ENCODE data around the gene VPS26C. TPM values are rescaled to one million over a fixed set of nuclear protein-coding genes. Genes with fewer than 3 reads are reported as not detected.
"Not testable (repeated sequence)": the region's sequence is repeated elsewhere in the genome, so short reads cannot be mapped to it uniquely, and the experiment has no call there.

VPS26C gene
- total RNA-seq, 1 experiment from 2014 or later, result 58.0 TPM

DNA sequence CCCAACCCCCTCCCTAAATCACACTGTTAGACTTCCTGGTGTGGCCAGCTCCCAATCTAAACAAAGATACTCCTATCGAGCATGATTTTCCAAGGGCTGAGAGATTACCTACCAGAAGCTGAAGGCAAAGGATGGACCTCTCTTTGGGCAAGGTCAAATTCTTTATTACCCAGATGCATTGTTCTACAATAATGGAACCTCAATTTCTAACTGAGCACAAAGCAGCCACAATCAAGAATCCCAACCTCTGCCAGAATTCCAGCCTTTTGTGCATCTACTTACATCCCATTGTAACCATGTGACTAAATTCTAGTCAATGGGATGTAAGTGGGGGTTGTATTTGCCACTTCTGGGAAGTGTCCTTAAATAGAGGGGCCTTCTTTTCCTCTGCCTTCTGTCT, 24.9 kb upstream of the VPS26C start:
- Histone ChIP-seq H3T11ph (ENCODE audit: low read length) (no peak overlapping the region), H4K8ac (replicated peaks; ENCODE audit: insufficient read length, low read depth, low read length) (no peak overlapping the region), H3K27ac (ENCODE audit: insufficient read length, low read depth, low read length) (no peak overlapping the region), H3K23me2 (ENCODE audit: insufficient read length, low read depth, low read length, poor library complexity, severe bottlenecking) (no peaks in the 10 kb centered on the region), H2BK5ac (ENCODE audit: insufficient read length, low read length) (no peak overlapping the region), H3K27me3 (ENCODE audit: insufficient read depth, low read length) (no peaks in the 10 kb centered on the region), H3K9ac (ENCODE audit: extremely low read depth, insufficient read length, low read length) (no peak overlapping the region), H2BK15ac (ENCODE audit: low read depth, low read length) (no peak overlapping the region), H2AFZ (ENCODE audit: low read length) (no peak overlapping the region), H2BK20ac (ENCODE audit: low read depth, low read length, poor library complexity, severe bottlenecking) (no peak overlapping the region), H2BK120ac (ENCODE audit: low read depth, low read length, poor library complexity, severe bottlenecking) (no peak overlapping the region), H3K56ac (ENCODE audit: insufficient read length, low read depth, low read length) (no peak overlapping the region), H3K4me1 (ENCODE audit: insufficient read depth, low read length) (no peaks in the 10 kb centered on the region; the same call in 1 of the 2 replicates), H3K9me3 (ENCODE audit: control insufficient read depth, low read depth, low read length) (no peaks in the 10 kb centered on the region), H3K79me1 (ENCODE audit: insufficient read depth, low read depth, low read length, poor library complexity, severe bottlenecking) (no peaks in the 10 kb centered on the region), H4K5ac (ENCODE audit: insufficient read length, low read depth, low read length) (no peak overlapping the region), H4K91ac (ENCODE audit: insufficient read length, low read depth, low read length) (no peak overlapping the region), H2BK12ac (ENCODE audit: insufficient read length, low read depth, low read length) (no peak overlapping the region), H2AK5ac (ENCODE audit: insufficient read length, low read length) (no peak overlapping the region), H4K20me1 (ENCODE audit: control insufficient read depth, insufficient read depth, insufficient read length) (no peaks in the 10 kb centered on the region), H3K23ac (ENCODE audit: insufficient read length, low read depth, low read length) (no peak overlapping the region), H3K79me2 (ENCODE audit: insufficient read depth, low read length) (no peaks in the 10 kb centered on the region), H3K18ac (ENCODE audit: insufficient read length, low read depth, low read length) (no peak overlapping the region), H3K4me2 (ENCODE audit: insufficient read depth, insufficient read length, low read length) (no peak overlapping the region), H3K4ac (ENCODE audit: low read depth, low read length) (no peak overlapping the region), H3K14ac (ENCODE audit: insufficient read depth, low read length) (no peak overlapping the region)
- no peak for DNase-seq
- Mint-ChIP-seq H3K36me3 (ENCODE audit: insufficient read depth in 1 of 3, low read depth in 3 of 3) (no peaks in the 10 kb centered on the region; a peak in 1 of 7 replicates), H3K4me1 (peaks cover 0 to 2% of the 10 kb centered on the region in 2 experiments; a peak in 2 of 4 replicates), H3K9me3 (no peaks in the 10 kb centered on the region), H3K4me3 (no peak overlapping the region), H3K27me3 (ENCODE audit: low read depth) (no peaks in the 10 kb centered on the region; the same call in 1 of the 2 replicates), H3K27ac (no peak overlapping the region)
- no CpG with 5 or more reads among the region's 1 CpG for WGBS (ENCODE audit: extremely low coverage, insufficient read length, low lambda C conversion rate)
- TF ChIP-seq, protein P1, sequence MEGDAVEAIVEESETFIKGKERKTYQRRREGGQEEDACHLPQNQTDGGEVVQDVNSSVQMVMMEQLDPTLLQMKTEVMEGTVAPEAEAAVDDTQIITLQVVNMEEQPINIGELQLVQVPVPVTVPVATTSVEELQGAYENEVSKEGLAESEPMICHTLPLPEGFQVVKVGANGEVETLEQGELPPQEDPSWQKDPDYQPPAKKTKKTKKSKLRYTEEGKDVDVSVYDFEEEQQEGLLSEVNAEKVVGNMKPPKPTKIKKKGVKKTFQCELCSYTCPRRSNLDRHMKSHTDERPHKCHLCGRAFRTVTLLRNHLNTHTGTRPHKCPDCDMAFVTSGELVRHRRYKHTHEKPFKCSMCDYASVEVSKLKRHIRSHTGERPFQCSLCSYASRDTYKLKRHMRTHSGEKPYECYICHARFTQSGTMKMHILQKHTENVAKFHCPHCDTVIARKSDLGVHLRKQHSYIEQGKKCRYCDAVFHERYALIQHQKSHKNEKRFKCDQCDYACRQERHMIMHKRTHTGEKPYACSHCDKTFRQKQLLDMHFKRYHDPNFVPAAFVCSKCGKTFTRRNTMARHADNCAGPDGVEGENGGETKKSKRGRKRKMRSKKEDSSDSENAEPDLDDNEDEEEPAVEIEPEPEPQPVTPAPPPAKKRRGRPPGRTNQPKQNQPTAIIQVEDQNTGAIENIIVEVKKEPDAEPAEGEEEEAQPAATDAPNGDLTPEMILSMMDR (conservative IDR thresholded peaks at IDR 0.05), result no peak

DNA sequence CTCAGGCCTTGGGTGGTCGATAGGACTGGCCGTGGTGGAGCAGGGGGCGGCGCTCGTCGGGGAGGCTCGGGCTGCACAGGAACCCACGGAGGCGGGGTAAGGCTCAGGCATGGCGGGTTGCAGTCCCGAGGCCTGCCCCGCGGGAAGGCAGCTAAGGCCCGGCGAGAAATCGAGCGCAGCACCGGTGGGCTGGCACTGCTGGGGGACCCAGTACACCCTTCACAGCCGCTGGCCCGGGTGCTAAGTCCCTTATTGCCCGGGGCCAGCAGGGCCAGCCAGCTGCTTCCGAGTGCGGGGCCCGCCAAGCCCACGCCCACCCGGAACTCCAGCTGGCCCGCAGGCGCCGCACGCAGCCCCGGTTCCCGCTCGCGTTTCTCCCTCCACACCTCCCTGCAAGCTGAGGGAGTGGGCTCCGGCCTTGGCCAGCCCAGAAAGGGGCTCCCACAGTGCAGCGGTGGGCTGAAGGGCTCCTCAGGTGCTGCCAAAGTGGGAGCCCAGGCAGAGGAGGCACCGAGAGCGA, 16.1 kb upstream of the VPS26C start:
- H3K56ac ChIP-seq (ENCODE audit: insufficient read length, low read depth, low read length); H4K5ac ChIP-seq (ENCODE audit: insufficient read length, low read depth, low read length); H3K79me1 ChIP-seq (ENCODE audit: insufficient read depth, low read depth, low read length, poor library complexity, severe bottlenecking); H3K18ac ChIP-seq (ENCODE audit: insufficient read length, low read depth, low read length); H3K36me3 Mint-ChIP-seq (ENCODE audit: insufficient read depth in 1 of 3, low read depth in 3 of 3); H3K4me2 ChIP-seq (ENCODE audit: insufficient read depth, insufficient read length, low read length); H3K4ac ChIP-seq (ENCODE audit: low read depth, low read length); H3K4me1 ChIP-seq (ENCODE audit: insufficient read depth, low read length); H3K4me3 Mint-ChIP-seq; H4K91ac ChIP-seq (ENCODE audit: insufficient read length, low read depth, low read length); H2BK20ac ChIP-seq (ENCODE audit: low read depth, low read length, poor library complexity, severe bottlenecking); H3K27ac Mint-ChIP-seq; H2BK12ac ChIP-seq (ENCODE audit: insufficient read length, low read depth, low read length); H3K23me2 ChIP-seq (ENCODE audit: insufficient read length, low read depth, low read length, poor library complexity, severe bottlenecking); H3K79me2 ChIP-seq (ENCODE audit: insufficient read depth, low read length); H3T11ph ChIP-seq (ENCODE audit: low read length); H2AFZ ChIP-seq (ENCODE audit: low read length); H3K9me3 Mint-ChIP-seq; H2BK15ac ChIP-seq (ENCODE audit: low read depth, low read length); H3K9me3 ChIP-seq (ENCODE audit: control insufficient read depth, low read depth, low read length); H2BK5ac ChIP-seq (ENCODE audit: insufficient read length, low read length); H4K8ac ChIP-seq (replicated peaks; ENCODE audit: insufficient read length, low read depth, low read length); H3K23ac ChIP-seq (ENCODE audit: insufficient read length, low read depth, low read length); H2AK5ac ChIP-seq (ENCODE audit: insufficient read length, low read length); H2BK120ac ChIP-seq (ENCODE audit: low read depth, low read length, poor library complexity, severe bottlenecking); DNase-seq; H3K27ac ChIP-seq (ENCODE audit: insufficient read length, low read depth, low read length); H3K27me3 ChIP-seq (ENCODE audit: insufficient read depth, low read length); H3K14ac ChIP-seq (ENCODE audit: insufficient read depth, low read length); H3K9ac ChIP-seq (ENCODE audit: extremely low read depth, insufficient read length, low read length); H4K20me1 ChIP-seq (ENCODE audit: control insufficient read depth, insufficient read depth, insufficient read length): not testable (repeated sequence)
- Mint-ChIP-seq H3K27me3 (ENCODE audit: low read depth) (peaks cover 19% of the 10 kb centered on the region), H3K4me1 (peaks cover 11 to 13% of the 10 kb centered on the region in 2 experiments)
- WGBS (ENCODE audit: extremely low coverage, insufficient read length, low lambda C conversion rate), result no CpG with 5 or more reads among the region's 38 CpGs

Measured in H9 (cell line).